Fibroblast of lung (primary cell): Measurements from ENCODE around the gene GPC6.

Experiments
- EZH2 ChIP-seq: IDR thresholded peaks from 2 replicates; pipeline ENCODE4 v1.5.1; 2012; ENCODE audit warnings: low read length, control low read depth, mild to moderate bottlenecking; ENCODE audit errors: missing control alignments
- TF ChIP-seq, protein P1 (sequence below), 2 donors: IDR thresholded peaks in 1 of 2; conservative IDR thresholded peaks in 1 of 2; 1 replicate in 1 of 2; 2 replicates in 1 of 2; pipeline ENCODE4 v1.5.1; 2011 to 2012; ENCODE audit warnings: low read length in 2 of 2, control low read depth in 1 of 2, inconsistent platforms in 1 of 2, low read depth in 1 of 2, mild to moderate bottlenecking in 1 of 2

DNA sequence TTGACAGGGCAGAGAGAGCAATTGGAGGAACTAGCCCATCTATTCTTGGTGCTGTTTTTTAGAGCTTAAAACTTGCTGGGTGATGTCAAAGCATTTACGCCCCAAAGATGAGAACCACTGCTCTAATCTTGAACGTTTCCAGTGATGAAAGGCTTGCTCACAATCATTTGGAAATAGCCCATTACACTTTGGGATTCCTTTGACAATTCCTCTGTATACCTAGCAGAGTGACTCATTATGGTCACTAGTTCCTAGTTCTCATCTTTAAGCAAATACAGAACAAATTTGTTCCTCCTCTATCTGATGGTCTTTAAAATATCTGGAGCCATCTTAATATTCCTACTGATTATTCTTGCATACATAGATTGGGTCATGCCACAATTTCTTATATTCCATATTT lies 112.3 kb downstream of the GPC6 start:
- TF ChIP-seq, protein P1, sequence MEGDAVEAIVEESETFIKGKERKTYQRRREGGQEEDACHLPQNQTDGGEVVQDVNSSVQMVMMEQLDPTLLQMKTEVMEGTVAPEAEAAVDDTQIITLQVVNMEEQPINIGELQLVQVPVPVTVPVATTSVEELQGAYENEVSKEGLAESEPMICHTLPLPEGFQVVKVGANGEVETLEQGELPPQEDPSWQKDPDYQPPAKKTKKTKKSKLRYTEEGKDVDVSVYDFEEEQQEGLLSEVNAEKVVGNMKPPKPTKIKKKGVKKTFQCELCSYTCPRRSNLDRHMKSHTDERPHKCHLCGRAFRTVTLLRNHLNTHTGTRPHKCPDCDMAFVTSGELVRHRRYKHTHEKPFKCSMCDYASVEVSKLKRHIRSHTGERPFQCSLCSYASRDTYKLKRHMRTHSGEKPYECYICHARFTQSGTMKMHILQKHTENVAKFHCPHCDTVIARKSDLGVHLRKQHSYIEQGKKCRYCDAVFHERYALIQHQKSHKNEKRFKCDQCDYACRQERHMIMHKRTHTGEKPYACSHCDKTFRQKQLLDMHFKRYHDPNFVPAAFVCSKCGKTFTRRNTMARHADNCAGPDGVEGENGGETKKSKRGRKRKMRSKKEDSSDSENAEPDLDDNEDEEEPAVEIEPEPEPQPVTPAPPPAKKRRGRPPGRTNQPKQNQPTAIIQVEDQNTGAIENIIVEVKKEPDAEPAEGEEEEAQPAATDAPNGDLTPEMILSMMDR (conservative IDR thresholded peaks at IDR 0.05 in 1 of 2, IDR thresholded peaks at IDR 0.05 in 1 of 2; ENCODE audit: low read depth in 1 of 2, low read length in 2 of 2), result no peak
- no peak for TF ChIP-seq EZH2
